Measurements from ENCODE around the gene CSF2.

CSF2 gene

DNA sequence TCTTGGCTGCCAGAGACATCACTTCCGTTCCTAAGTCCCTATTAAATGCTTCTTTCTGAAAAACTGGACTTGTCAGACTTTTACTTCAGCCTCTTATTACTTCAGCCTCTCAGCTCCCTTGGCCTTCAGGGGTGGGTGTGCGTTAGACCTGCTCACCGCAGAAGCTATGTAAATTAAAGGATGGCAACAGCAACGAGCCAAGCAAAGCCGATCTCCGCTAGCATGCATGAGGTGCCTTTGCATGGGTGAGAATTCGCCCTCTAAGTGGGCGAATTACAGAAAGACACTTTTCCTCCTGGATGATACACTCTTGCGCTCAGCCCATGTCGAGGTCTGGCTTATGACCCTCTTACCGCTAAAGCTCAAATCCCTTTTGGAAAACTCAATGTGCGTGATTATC, 24.0 kb upstream of the CSF2 start:
- H3K36me3 Mint-ChIP-seq (ENCODE audit: low read depth) = no peaks in the 10 kb centered on the region
- no peak overlapping the region for H3K4me3 Mint-ChIP-seq
- H3K27ac Mint-ChIP-seq = no peak overlapping the region
- peaks cover 14% of the 10 kb centered on the region for H3K27me3 Mint-ChIP-seq (ENCODE audit: low read depth)
- peaks cover 8% of the 10 kb centered on the region for H3K4me1 Mint-ChIP-seq (ENCODE audit: low read depth)
- no peaks in the 10 kb centered on the region for H3K9me3 Mint-ChIP-seq
- DNase-seq (ENCODE audit: low spot score) = no peak

GRCh38 chr5:132050136-132050535, 23.5 kb upstream of the CSF2 start:
- H3K36me3 Mint-ChIP-seq (ENCODE audit: low read depth) = no peaks in the 10 kb centered on the region
- peaks cover 11% of the 10 kb centered on the region for H3K27me3 Mint-ChIP-seq (ENCODE audit: low read depth)
- DNase-seq (ENCODE audit: low spot score) = no peak
- no peak overlapping the region for H3K27ac Mint-ChIP-seq
- H3K4me3 Mint-ChIP-seq = no peak overlapping the region
- H3K9me3 Mint-ChIP-seq = no peaks in the 10 kb centered on the region
- peaks cover 14% of the 10 kb centered on the region for H3K4me1 Mint-ChIP-seq (ENCODE audit: low read depth)

- no peak for DNase-seq (ENCODE audit: low spot score)
- no peaks in the 10 kb centered on the region for H3K36me3 Mint-ChIP-seq (ENCODE audit: low read depth)
- no peaks in the 10 kb centered on the region for H3K9me3 Mint-ChIP-seq
- H3K4me3 Mint-ChIP-seq = no peak overlapping the region
- H3K27me3 Mint-ChIP-seq (ENCODE audit: low read depth) = peaks cover 9% of the 10 kb centered on the region
- peaks cover 20% of the 10 kb centered on the region for H3K4me1 Mint-ChIP-seq (ENCODE audit: low read depth)
- no peak overlapping the region for H3K27ac Mint-ChIP-seq
These were observed 22.7 kb upstream of the CSF2 start for GRCh38 chr5:132050661-132051552.

GRCh38 chr5:132052520-132052919, 21.1 kb upstream of the CSF2 start:
- no peaks in the 10 kb centered on the region for H3K36me3 Mint-ChIP-seq (ENCODE audit: low read depth)
- peaks cover 35% of the 10 kb centered on the region for H3K4me1 Mint-ChIP-seq (ENCODE audit: low read depth)
- H3K27ac Mint-ChIP-seq = no peak overlapping the region
- no peak for DNase-seq (ENCODE audit: low spot score)
- H3K27me3 Mint-ChIP-seq (ENCODE audit: low read depth) = peaks cover 9% of the 10 kb centered on the region
- no peak overlapping the region for H3K4me3 Mint-ChIP-seq
- no peaks in the 10 kb centered on the region for H3K9me3 Mint-ChIP-seq

GRCh38 chr5:132053483-132053882, 20.1 kb upstream of the CSF2 start:
- DNase-seq (ENCODE audit: low spot score) = no peak
- Mint-ChIP-seq H3K27me3 (ENCODE audit: low read depth) (peaks cover 9% of the 10 kb centered on the region), H3K27ac (peak overlapping the region; percentile 44), H3K9me3 (no peaks in the 10 kb centered on the region), H3K4me1 (ENCODE audit: low read depth) (peaks cover 38% of the 10 kb centered on the region), H3K4me3 (no peak overlapping the region), H3K36me3 (ENCODE audit: low read depth) (no peaks in the 10 kb centered on the region)

- H3K4me1 Mint-ChIP-seq (ENCODE audit: low read depth) = peaks cover 44% of the 10 kb centered on the region
These were observed 19.4 kb upstream of the CSF2 start for GRCh38 chr5:132054031-132054696.

DNA sequence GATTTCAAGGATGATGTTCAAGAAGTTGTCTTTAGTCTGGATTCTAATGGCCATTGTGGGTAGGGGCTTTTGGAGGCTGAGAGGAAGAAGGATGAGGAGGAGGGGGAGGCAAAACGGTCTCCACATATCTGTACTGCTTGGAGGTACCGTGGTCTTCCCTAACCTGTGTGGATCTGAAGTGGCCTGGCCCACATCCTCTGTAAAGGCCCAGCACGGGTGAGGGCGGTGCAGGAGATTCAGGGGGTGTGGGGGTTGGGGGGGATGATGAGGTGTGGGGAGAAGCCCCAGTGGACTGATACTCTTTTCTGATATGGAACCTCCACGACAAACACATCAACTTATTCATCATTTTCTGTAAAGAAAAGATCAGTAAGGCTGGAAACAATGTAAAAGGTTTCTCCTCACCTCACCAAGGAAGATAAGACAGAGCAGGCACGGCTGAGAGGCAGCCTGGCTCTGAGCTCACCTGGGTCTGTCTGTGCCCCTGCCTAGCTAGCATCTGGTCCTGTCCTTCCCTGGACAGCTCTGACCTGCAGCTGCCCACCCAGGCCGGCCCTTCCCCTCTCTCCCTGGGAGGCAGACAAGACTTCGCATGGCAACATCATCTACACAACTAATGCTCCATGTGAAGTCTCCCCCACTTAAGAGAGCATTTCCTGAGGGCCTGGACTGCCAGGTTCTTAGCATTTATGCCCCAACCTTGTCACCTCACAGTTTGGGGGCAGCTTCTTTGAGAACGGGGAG, 18.7 kb upstream of the CSF2 start:
- Mint-ChIP-seq H3K4me1 (ENCODE audit: low read depth) (peaks cover 51% of the 10 kb centered on the region), H3K4me3 (no peak overlapping the region), H3K36me3 (ENCODE audit: low read depth) (no peaks in the 10 kb centered on the region), H3K9me3 (no peaks in the 10 kb centered on the region), H3K27me3 (ENCODE audit: low read depth) (peaks cover 9% of the 10 kb centered on the region), H3K27ac (peak overlapping the region; percentile 9)
- no peak for DNase-seq (ENCODE audit: low spot score)

More at GRCh38 chr5:132054031-132054696, 19.4 kb upstream of the CSF2 start:
- Mint-ChIP-seq H3K36me3 (ENCODE audit: low read depth) (no peaks in the 10 kb centered on the region), H3K9me3 (no peaks in the 10 kb centered on the region), H3K27me3 (ENCODE audit: low read depth) (peaks cover 9% of the 10 kb centered on the region), H3K4me3 (no peak overlapping the region), H3K27ac (peak overlapping the region; percentile 9)
- no peak for DNase-seq (ENCODE audit: low spot score)

- H3K27me3 Mint-ChIP-seq (ENCODE audit: low read depth) = peaks cover 9% of the 10 kb centered on the region
These were observed 18.2 kb upstream of the CSF2 start for GRCh38 chr5:132055441-132055807.

DNA sequence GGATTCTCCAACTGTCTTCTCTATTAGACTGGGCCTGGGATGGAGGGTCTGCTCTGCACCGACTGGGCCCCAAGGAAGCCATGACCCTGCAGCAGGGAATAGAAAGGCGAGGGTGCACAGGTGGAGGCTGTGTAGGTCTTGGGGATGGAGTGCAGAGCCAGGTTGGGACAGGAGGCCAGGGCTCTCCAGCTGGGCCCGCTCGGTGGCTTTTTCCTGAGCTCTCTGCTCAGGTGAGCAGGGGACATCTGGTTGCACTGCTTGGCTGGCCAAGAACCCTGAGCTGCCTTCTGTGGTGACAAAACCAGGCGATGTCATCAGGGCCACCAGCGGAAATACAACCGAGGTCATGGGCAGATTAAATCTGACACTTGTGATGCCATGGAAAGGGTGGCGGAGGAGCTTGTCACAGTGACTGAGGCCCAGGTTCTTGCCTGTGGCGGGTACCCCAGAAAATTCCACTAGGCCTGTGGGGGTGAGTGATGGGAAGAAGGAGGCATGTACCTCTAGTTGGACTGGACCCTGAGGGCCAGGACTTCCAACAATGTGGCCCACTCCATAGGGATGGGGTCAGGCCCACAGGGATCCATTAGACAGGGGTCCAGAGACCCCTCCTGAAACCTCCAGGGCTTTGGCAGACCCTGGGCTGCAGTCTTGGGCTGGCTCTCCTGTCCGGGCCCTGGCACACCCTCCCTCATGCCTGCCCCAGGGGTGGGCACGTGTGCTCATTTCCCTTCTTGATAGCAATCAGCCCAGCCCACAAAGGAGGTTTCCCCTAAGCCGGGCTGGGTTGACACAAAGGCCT, 17.6 kb upstream of the CSF2 start:
- Mint-ChIP-seq H3K4me1 (ENCODE audit: low read depth) (peaks cover 60% of the 10 kb centered on the region), H3K36me3 (ENCODE audit: low read depth) (no peaks in the 10 kb centered on the region), H3K27ac (peak overlapping the region; percentile 86), H3K4me3 (peak overlapping the region; percentile 40), H3K27me3 (ENCODE audit: low read depth) (peaks cover 9% of the 10 kb centered on the region), H3K9me3 (no peaks in the 10 kb centered on the region)
- peak; percentile 59 for DNase-seq (ENCODE audit: low spot score)

More at GRCh38 chr5:132055441-132055807, 18.2 kb upstream of the CSF2 start:
- Mint-ChIP-seq H3K4me3 (no peak overlapping the region), H3K9me3 (no peaks in the 10 kb centered on the region), H3K36me3 (ENCODE audit: low read depth) (no peaks in the 10 kb centered on the region), H3K4me1 (ENCODE audit: low read depth) (peaks cover 55% of the 10 kb centered on the region), H3K27ac (peak overlapping the region; percentile 86)
- no peak for DNase-seq (ENCODE audit: low spot score)

DNA sequence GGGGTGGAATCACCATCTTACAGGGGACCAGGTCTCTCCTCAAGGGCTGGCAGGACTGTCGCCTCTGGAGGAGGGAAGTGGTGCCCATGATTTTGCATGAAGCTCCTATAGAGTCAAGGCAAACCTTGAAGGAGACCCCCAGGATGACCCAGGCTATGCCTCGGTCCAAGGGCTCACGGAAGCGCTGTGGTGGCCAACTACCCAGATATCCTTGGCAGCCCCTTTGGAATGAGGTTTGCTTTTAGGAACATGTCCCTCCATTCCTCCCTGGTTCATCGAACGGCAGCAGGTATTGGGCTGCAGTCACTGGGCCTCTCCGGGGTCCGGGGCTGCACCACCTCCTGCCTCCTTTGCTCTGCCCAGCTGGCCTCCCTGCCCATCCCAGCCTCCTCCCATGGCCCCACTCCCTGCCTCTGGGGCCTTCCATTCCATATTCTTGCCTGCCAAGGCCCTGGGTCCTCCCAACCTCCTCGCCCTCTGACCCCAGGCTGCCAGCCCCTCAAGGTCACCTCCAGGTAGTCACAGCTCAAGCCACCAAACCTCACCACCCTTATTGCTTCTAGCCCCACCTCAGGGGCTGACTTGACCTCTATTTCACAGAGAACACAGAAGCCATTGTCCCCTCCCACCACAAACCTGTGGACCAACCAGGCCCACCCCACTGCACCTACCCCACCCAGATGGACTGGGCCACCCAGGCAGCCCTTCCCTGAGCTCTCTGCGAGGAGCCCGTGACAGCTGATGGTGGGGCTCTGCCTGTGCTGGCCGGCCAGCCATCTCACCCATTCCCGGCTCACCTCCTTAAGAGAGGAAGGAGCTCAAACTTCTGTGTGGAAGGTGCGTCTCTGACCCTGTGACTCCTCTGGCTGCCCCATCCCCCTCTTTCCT, 16.7 kb upstream of the CSF2 start:
- Mint-ChIP-seq H3K36me3 (ENCODE audit: low read depth) (no peaks in the 10 kb centered on the region), H3K27ac (peak overlapping the region; percentile 86), H3K4me3 (no peak overlapping the region), H3K4me1 (ENCODE audit: low read depth) (peaks cover 65% of the 10 kb centered on the region), H3K27me3 (ENCODE audit: low read depth) (peaks cover 3% of the 10 kb centered on the region), H3K9me3 (no peaks in the 10 kb centered on the region)
- no peak for DNase-seq (ENCODE audit: low spot score)

GRCh38 chr5:132057498-132058255, 15.9 kb upstream of the CSF2 start:
- H3K36me3 Mint-ChIP-seq (ENCODE audit: low read depth) = no peaks in the 10 kb centered on the region
- no peaks in the 10 kb centered on the region for H3K27me3 Mint-ChIP-seq (ENCODE audit: low read depth)
- peak overlapping the region; percentile 71 for H3K27ac Mint-ChIP-seq
- H3K4me1 Mint-ChIP-seq (ENCODE audit: low read depth) = peaks cover 65% of the 10 kb centered on the region
- H3K4me3 Mint-ChIP-seq = no peak overlapping the region
- no peak for DNase-seq (ENCODE audit: low spot score)
- H3K9me3 Mint-ChIP-seq = no peaks in the 10 kb centered on the region

DNA sequence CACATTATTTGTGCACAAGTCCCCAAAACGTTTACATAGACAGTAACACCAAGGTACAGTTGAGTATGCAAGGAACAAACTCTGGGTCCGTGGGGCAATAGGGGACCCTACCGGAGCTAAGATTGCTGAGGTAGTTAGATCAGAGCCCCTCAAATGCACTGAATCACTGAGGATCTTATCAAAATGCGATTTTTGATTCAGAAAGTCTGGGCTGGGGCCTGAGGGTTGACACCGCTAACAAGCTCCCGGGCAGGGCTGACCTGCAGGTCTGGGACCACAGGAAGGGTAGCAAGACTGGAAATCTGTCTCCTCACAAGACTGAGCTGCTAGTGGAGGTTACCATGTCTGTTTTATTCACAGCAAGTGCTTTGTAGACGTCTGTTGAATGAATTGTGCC, 14.9 kb upstream of the CSF2 start:
- H3K4me1 Mint-ChIP-seq (ENCODE audit: low read depth) = peaks cover 67% of the 10 kb centered on the region
- no peak overlapping the region for H3K4me3 Mint-ChIP-seq
- H3K27ac Mint-ChIP-seq = no peak overlapping the region
- no peak for DNase-seq (ENCODE audit: low spot score)
- H3K9me3 Mint-ChIP-seq = no peaks in the 10 kb centered on the region
- no peaks in the 10 kb centered on the region for H3K36me3 Mint-ChIP-seq (ENCODE audit: low read depth)
- no peaks in the 10 kb centered on the region for H3K27me3 Mint-ChIP-seq (ENCODE audit: low read depth)
